Hepatocyte (in vitro differentiated cells): ENCODE measurements around the gene WSCD1. TPM values are rescaled to one million over a fixed set of nuclear protein-coding genes. Genes with fewer than 3 reads are reported as not detected.

ENCODE experiments used
- DNase-seq: peaks from one replicate; pipeline ENCODE4 v3.0.0-alpha.2; 2016; ENCODE audit warnings: low spot score
- H2AFZ ChIP-seq: fragments of 200-600 bp; sonication (generic); 2 replicates; pipeline ENCODE4 v1.6.0; 2016; ENCODE audit warnings: antibody characterized with exemption, mild to moderate bottlenecking
- H3K27ac ChIP-seq: fragments of 200-600 bp; sonication (generic); 2 replicates; pipeline ENCODE4 v1.5.1; 2016; ENCODE audit warnings: mild to moderate bottlenecking
- H3K27me3 ChIP-seq: fragments of 200-600 bp; sonication (generic); 2 replicates; pipeline ENCODE4 v1.6.1; 2016
- H3K36me3 ChIP-seq: fragments of 200-600 bp; sonication (generic); replicated peaks from 2 replicates; pipeline ENCODE4 v1.5.1; 2016; ENCODE audit warnings: low read depth; ENCODE audit not compliant: insufficient read depth
- H3K4me1 ChIP-seq: fragments of 200-600 bp; sonication (generic); 2 replicates; pipeline ENCODE4 v1.5.1; 2016; ENCODE audit warnings: mild to moderate bottlenecking, moderate library complexity; ENCODE audit not compliant: insufficient read depth
- H3K4me2 ChIP-seq: fragments of 200-600 bp; sonication (generic); 2 replicates; pipeline ENCODE4 v1.6.0; 2016
- H3K4me3 ChIP-seq: fragments of 200-600 bp; sonication (generic); 2 replicates; pipeline ENCODE4 v1.5.1; 2016; ENCODE audit warnings: mild to moderate bottlenecking
- H3K79me2 ChIP-seq: fragments of 200-600 bp; sonication (generic); 2 replicates; pipeline ENCODE4 v1.6.0; 2017; ENCODE audit warnings: mild to moderate bottlenecking
- H3K9me2 ChIP-seq: fragments of 200-600 bp; sonication (generic); replicated peaks from 2 replicates; pipeline ENCODE4 v1.6.0; 2017; ENCODE audit warnings: mild to moderate bottlenecking; ENCODE audit not compliant: insufficient read depth
- H3K9me3 ChIP-seq: fragments of 200-600 bp; sonication (generic); 2 replicates; pipeline ENCODE4 v1.5.1; 2016; ENCODE audit warnings: low read depth, mild to moderate bottlenecking
- H4K20me1 ChIP-seq: fragments of 200-600 bp; sonication (generic); 2 replicates; pipeline ENCODE4 v1.6.0; 2016; ENCODE audit warnings: mild to moderate bottlenecking; ENCODE audit not compliant: insufficient read depth, poor library complexity, severe bottlenecking
- CTCF ChIP-seq: fragments of 200-600 bp; sonication (generic); IDR thresholded peaks from 2 replicates; pipeline ENCODE4 v1.5.1; 2016; ENCODE audit warnings: antibody characterized with exemption, mild to moderate bottlenecking; ENCODE audit not compliant: poor library complexity
- EZH2 ChIP-seq: fragments of 200-600 bp; sonication (generic); IDR thresholded peaks from 2 replicates; pipeline ENCODE4 v1.6.1; 2016; ENCODE audit warnings: antibody characterized with exemption, mild to moderate bottlenecking, borderline replicate concordance
- EZH2phosphoT487 ChIP-seq: fragments of 200-600 bp; sonication (generic); IDR thresholded peaks from one replicate; pipeline ENCODE4 v1.6.1; 2018; ENCODE audit warnings: antibody characterized with exemption, mild to moderate bottlenecking, low read depth, moderate library complexity; ENCODE audit not compliant: unreplicated experiment, severe bottlenecking
- WGBS: methylation state at CpG from one replicate; pipeline ENCODE4 v1.1.6; 2016; ENCODE audit warnings: low lambda C conversion rate; ENCODE audit errors: missing lambda C conversion rate; 5-methylcytosine and 5-hydroxymethylcytosine counted together
- polyA plus RNA-seq: library from polyadenylated mRNA; unstranded; fragments of >200 nt; fragmentation: Nextera tagmentation; extraction: Ambion mirVana; gene quantifications from 2 replicates; pipeline ENCODE4 v1.2.1, GENCODE V29; 2016
- total RNA-seq: library from RNA; depleted of rRNA; stranded (reverse); fragments of >200 nt; gene quantifications from 2 replicates; pipeline ENCODE4 v1.2.3, GENCODE V29; 2014

WSCD1 gene
- total and polyA plus RNA-seq, 2 experiments from 2014 or later = 1.5 to 4.4 TPM

- TF ChIP-seq CTCF (no peak), EZH2 (no peak), EZH2phosphoT487 (no peak)
- H3K9me2 ChIP-seq = no peaks in the 10 kb centered on the region
- no peaks in the 10 kb centered on the region for H3K9me3 ChIP-seq
- H3K4me1 ChIP-seq = no peaks in the 10 kb centered on the region
- no peak overlapping the region for H3K4me3 ChIP-seq
- H4K20me1 ChIP-seq = no peaks in the 10 kb centered on the region
- H3K27me3 ChIP-seq = peaks cover 8% of the 10 kb centered on the region
- H3K79me2 ChIP-seq = no peaks in the 10 kb centered on the region
- DNase-seq = no peak
- 77% methylated on average over 6 of the region's 6 CpGs for WGBS
- H3K4me2 ChIP-seq = no peak overlapping the region
- no peak overlapping the region for H3K27ac ChIP-seq
- no peaks in the 10 kb centered on the region for H3K36me3 ChIP-seq
- H2AFZ ChIP-seq = no peak overlapping the region
These were observed 46.9 kb upstream of the WSCD1 start for GRCh38 chr17:6023036-6023831.

GRCh38 chr17:6024576-6024975, 45.6 kb upstream of the WSCD1 start:
- H3K79me2 ChIP-seq = no peaks in the 10 kb centered on the region
- no peaks in the 10 kb centered on the region for H3K36me3 ChIP-seq
- peaks cover 14% of the 10 kb centered on the region for H3K27me3 ChIP-seq
- no peak overlapping the region for H3K4me2 ChIP-seq
- no peaks in the 10 kb centered on the region for H3K4me1 ChIP-seq
- no peak overlapping the region for H3K27ac ChIP-seq
- no peaks in the 10 kb centered on the region for H4K20me1 ChIP-seq
- no peak for DNase-seq
- TF ChIP-seq EZH2phosphoT487 (no peak), EZH2 (no peak), CTCF (no peak)
- H3K9me3 ChIP-seq = no peaks in the 10 kb centered on the region
- no peak overlapping the region for H2AFZ ChIP-seq
- no peak overlapping the region for H3K4me3 ChIP-seq
- H3K9me2 ChIP-seq = no peaks in the 10 kb centered on the region
- 82% methylated on average over 6 of the region's 6 CpGs for WGBS

- Histone ChIP-seq H4K20me1 (no peaks in the 10 kb centered on the region), H3K9me2 (no peaks in the 10 kb centered on the region), H3K4me3 (no peak overlapping the region), H3K4me2 (no peak overlapping the region), H2AFZ (no peak overlapping the region), H3K4me1 (no peaks in the 10 kb centered on the region), H3K9me3 (no peaks in the 10 kb centered on the region), H3K27me3 (peaks cover 17% of the 10 kb centered on the region), H3K79me2 (no peaks in the 10 kb centered on the region), H3K36me3 (no peaks in the 10 kb centered on the region), H3K27ac (no peak overlapping the region)
- WGBS = 82% methylated on average over 12 of the region's 12 CpGs
- DNase-seq = no peak
- TF ChIP-seq EZH2phosphoT487 (no peak), CTCF (no peak), EZH2 (no peak)
These were observed 42.7 kb upstream of the WSCD1 start for GRCh38 chr17:6027342-6028024.
